ENCODE measurements around the gene PPP1CB.
"Not testable (repeated sequence)": the region's sequence is repeated elsewhere in the genome, so short reads cannot be mapped to it uniquely, and the experiment has no call there.

Gene PPP1CB

DNA sequence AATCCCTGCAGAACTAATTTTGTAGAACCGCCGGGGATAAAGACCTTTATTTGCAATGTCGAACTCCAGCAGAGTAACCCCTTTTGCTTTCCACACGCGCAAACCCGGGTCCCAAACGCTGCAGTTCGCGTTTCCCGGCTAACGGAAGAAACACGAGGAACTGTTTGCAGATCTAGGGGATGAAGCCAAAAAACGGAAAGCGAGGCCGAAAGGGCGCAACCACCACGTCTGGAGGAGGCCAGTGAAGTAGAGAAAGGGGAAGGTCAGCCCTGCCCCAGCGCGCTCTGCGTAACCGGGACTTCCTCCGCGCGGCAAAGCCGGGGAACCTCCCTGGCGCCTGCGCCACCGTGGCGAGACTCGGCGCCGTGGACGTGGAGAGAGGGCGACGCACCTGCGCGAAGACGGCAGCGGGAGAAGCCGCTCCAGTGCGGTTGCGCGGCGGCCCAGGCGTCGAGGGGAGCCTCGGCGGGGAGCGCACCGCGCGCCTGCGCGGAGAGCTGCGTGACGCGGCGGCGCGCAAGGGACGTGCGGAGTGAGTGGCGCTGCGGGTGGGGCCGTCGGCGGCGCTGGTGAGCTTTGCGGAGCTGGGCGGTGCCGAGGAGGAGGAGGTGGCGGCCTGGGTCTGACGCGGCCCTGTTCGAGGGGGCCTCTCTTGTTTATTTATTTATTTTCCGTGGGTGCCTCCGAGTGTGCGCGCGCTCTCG lies at the start of gene PPP1CB:
PPP1CB (plus strand) TSS at position 579 of the 704 bp plus-strand sequence. CDS start 295 bp downstream, outside the sequence.
- DNase-seq: peak; percentile 90

DNA sequence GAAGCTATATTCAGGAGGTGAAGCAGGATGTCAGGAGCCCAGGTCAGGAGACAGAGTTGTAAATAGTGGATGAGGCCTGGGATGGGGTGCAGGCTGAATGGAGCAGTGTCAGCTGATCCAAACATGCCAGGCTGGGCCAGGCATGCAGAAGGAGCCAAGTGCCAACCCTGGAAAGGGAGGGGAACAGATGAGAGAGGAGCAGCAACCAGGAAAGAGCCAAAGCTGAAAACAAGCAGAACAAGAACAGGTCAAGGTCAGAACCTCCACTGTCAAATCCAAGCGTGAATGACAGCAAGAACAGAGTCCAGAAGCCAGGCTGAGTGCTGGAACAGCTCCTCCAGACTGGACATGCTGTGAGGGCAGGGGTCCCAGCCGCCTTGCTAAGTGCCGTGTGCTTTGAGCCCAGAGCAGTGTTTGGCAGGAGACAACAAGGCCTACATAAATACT lies 49.2 kb upstream of the PPP1CB start:
- no peak for DNase-seq

DNA sequence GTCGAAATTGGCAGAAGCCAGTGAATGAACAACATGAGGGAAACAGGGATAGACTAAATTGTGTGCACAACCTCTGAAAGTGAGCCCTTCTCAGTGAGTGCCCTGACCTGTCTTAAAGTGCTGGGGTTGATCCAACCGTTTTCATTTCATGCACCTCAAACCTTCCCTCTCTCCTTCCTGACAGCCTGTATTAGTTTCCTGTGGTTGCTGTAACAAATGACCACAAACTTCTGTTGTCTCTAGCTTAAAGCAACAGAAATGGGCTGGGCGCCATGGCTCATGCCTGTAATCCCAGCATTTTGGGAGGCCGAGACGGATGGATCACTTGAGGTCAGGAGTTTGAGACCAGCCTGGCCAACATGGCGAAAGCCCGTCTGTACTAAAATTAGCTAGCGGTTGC lies 48.8 kb upstream of the PPP1CB start:
- no peak for DNase-seq

DNA sequence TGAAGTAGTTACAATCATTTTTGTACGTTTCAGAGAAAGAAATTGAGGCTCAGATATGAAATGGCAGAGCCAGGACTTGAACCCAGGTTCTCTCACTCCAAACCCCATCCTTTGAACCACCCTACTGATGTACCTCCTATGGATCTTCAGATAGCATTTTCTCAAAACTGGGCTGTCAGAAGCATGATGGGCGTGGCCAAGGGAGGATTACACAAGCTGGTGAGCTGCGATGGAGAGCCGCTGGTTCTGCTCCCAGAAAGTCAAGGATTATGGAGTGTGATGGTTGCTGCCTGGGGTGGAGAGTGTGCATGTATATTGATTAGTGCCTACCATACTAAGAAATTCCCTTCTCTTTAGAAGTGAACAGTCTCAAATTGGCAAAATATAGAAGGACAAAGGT lies 47.0 kb upstream of the PPP1CB start:
- no peak for DNase-seq

DNA sequence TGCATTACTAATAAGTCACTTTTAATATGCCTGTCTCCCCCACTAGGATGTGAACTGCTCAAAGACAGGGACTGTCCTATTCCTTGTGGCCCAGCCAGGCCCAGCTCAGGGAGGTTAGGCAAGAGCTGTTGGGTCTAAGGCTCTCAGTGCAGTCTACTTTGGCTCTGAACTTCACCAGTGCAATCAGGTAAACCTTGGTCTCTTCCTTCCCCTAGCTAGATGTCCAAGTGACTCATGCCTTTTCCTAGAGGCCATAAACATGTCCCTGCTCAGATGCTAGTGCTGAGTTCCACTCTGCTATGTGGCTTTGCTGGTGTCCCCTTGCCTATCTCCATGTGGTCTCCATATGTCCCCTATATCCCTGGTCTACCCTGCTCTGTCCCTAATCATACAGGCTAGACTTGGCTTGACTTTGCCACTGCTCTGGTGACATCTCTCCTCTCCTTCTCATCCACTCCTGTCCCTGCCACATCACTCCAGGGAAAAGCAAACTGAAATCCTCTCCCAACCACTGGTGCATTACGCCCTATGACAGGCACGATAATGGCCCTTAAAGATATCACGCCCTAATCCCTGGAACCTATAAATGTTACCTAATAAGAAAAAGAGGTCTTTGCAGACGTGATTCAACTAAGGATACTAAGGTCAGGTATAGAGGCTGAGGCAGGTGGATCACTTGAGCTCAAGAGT lies 45.7 kb upstream of the PPP1CB start:
- DNase-seq: no peak

DNA sequence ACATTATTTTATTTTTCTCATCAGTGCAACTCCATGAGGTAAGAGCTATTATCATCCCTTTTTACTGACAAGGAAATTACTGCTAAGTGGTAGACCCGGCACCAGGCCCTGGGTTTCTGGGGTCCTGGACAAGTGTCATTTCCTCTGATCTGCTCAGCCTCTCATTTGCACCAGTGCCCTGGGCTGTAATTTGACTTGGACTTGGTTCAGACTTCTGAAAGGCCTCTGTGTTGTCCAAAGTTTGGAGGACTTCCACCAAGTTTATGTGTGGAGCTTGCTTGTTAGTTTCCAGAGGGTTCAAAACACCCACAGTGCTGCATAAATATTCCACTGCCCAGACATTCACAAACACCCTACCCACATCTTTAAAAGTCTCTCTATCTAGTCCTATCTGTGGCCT lies 44.0 kb upstream of the PPP1CB start:
- DNase-seq: no peak

DNA sequence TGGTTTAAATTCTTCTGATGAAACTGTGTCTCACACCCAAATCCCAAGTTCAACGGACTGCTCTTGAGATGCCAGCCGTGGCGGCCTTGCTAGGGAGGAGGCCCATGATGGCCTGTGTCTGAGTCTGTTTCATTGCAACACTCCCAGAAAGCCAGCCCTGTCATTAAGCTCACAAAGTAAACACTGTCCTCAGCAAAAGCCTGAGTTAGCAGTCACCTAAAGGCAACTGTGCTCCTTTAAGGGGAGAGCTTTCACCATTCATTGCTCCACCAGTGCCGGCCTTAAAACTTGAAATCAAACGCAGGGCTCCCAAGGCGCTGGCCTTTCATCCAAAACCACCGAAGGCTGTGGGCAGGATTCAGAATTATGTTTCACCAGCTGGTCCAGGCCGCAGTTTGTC lies 42.5 kb upstream of the PPP1CB start:
- DNase-seq: no peak

DNA sequence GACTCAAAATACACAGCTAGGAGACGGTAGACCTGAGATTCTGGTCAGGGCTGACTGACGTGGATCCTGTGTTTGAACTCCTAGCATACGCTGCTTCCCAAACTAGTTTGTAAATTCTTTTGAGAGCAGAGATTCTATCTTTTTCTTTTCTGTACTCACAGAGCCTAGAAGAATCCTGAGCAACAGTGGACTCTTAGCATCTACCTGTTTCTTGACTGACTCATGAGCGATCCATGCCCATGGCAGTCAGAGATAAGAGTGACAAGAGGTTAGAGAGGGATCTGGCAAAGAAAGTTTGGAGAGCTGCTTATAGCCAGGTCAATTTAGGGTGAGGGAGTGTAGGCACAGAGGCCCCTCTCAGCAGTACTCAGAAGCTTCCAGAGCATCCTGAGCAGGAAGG lies 41.1 kb upstream of the PPP1CB start:
- DNase-seq: no peak

DNA sequence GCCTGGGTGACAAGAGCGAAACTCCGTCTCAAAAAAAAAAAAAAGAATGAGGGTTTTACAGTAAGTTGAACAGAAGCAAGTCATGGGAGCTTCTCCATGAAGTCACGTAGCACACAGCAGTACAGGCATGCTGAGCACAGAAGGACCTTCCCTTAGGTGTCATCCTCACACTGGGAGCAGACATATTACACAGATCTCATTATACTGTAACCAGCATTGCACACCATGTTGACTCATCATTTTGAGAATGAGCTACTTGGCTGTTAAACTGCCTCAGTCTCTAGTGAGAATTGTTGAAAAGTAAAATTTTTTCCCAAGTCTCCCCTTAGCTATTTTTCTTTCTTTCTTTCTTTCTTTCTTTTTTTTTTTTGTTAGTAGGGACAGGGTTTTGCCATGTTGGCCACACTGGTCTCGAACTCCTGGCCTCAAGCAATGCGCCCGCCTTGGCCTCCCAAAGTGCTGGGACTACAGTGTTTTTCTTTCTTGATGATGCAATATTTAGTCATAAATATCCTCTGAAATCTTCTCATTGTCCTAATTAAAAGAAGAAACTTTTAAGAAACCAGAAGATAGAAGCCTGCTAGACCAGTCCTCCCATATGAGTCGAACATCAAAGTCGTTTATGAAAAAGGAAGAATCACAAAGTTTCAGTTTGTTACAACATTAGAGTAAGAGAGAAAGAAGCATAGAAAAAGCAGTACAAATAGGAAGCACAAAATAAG lies 37.9 kb upstream of the PPP1CB start:
- no peak for DNase-seq

DNA sequence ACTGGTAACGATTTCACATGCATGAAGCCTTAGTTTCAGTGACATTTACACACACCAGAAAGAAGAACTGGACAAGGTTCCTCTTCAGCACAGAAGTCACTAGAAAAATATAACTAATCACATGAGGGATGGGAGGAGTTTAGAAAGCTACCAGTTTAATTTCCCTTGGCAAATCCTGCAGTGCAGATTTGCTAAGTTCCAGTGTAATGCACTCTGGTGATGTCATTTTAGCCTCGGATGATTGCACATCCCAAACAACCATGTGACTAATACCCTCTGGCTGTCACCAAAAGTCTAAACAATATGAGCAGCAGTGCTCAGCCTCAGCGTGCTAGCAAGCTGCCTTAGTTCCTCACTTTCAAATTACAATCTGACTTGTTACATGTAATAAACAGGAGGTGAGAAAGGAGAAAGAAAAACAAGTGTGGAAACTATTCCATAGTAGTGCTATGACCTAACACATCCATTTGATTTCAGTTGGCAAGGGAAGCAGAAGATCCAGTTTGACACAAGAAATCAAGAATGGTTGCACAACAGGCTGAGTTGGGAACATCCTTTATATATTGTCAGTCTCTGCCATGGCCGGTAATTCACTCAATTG lies 35.3 kb upstream of the PPP1CB start:
- DNase-seq: no peak

DNA sequence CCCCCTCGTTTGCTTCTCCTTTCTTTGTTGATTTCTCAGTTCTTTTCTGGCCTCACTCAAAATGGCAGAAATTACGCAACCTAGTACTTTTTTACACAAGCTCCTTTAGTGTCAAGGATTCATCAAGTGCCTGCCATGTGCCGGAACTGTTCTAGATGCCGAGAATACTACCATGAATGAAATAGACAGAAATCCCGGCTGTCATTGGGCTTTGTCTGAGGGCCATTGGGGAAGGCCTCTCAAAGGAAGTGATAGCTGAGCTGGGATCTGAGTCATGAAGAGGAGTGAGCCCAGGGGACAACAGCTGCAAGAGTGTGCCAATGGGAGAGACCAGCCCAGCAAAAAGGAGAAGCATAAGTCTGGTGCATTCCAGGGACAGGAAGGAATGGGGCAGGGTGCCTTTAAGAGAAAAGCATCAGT lies 34.3 kb upstream of the PPP1CB start:
- DNase-seq: no peak

DNA sequence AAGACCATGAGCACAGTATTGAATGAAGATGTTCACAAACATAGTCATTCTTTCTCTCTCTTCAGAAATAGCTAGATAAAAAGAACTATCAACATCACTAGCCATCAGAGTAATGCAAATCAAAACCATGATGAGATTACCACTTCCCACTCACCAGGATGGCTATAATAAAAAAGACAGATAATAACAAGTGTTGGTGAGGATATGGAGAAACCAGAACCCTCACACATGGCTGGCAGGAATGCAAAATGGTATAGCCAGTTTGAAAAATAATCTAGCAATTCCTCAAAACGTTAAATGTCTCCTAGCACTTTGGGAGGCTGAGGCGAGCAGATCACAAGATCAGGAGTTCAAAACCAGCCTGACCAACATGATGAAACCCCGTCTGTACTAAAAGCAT lies 31.3 kb upstream of the PPP1CB start:
- no peak for DNase-seq

DNA sequence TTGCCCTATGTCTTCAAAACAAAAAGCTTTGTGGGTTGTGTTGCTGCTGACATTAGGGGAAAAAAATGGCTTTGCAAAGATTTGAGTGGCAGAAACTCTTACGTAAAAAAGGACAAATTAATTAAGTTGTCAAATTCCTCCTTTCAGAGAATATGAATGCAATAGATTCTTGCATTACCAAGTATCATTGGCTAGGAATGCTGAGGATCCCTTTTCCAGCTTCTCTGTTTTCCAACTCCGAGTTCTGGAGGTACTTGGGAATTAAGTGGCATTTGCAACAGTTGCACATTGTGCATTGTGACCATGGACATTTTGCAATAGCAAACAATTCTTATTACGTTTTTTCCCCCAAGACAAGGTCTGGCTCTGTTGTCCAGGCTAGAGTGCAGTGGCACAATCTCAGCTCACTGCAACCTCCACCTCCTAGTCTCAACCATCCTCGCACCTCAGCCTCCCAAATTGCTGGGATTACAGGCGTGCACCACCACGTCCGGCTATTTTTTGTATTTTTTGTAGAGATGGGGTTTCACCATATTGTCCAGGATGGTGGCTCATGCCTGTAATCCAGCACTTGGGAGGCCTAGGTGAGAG lies 29.9 kb upstream of the PPP1CB start:
- no peak for DNase-seq

DNA sequence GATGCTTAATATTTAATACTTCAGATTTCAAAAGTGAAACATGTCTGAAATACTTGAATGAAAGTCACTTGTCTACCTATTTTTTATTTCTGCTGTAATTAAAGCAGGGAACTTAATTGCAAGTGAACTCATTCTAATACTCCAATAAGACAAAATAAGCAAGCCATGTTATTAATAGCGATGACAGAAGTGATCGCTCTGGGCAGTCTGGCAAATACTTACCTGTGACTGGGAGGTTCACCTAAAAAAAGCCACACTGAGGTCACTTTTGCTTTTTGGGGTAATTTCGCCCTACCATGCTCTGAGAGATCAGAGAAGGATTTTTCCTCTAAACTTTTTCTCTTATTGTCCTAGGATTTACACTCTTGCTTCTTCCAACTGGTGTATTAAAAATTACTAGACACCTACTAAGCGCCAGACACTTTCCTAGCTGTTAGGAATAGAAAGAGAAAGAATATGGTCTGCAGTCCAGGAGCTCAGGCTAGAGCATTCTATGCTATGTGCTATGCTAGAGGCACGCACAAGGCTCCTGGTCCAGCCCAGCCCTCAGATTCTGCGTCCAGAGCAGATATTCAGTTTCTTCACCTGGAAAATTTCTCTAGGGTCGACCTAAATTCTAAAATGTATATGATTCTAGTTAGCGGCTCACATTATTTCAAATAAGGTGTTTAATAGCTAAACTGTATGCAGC lies 26.5 kb upstream of the PPP1CB start:
- no peak for DNase-seq

DNA sequence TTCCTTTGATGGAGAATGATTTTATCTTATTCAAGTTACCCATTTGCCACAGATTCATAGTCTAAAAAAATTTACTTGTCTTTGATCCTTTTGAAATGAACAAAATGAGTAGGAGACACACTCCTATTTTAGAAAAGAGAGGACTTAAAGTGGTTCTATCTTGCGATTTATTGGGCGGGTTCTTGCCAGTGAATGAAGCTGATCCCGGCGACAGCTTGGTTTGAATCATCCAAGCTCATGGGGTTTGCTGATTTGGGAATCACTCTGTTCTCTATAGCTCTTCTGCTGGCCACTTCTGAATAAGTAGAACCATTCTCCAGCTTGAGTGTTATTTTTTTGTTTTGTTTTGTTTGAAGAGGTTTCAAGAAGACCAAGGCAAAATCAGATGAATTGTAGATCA lies 25.5 kb upstream of the PPP1CB start:
- no peak for DNase-seq

DNA sequence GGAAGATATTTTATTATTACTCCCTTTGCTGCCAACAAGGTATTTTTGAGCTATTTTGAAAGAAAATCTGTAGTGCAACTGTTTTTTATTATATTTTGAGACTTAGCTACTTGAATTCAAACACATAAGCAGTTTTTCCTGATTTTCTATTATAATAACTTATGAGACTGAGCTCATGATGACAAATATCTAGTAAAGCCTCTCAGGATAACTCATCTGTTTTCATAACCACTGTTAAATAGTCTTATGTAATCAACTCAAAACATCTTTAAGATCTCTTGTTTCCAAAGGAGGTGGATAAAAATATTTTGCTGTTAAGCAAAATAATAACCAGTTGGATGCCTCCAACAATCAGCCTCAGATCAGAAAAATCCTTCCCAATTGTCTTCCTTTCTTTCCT lies 21.9 kb upstream of the PPP1CB start:
- DNase-seq: no peak

DNA sequence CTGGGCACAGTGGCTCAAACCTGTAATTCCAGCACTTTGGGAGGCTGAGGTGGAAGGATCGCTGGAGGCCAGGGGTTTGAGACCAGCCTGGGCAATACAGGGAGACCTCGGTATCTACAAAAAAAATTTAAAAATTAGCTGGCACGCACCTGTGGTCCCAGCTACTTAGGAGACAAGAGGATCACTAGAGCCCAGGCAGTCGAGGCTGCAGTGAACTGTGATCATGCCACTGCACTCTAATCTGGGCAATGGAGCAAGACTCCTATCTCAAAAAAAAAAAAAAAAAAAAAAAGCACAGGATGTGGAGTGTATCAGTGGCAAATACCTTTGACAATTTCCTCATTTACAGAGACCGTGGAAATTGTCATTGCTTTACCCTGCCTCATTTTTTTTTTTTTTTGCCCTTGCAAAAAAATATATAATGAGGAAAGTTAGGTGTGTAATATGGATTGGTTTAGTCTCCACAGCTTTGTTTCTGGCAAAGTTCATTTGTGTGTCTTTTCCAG lies 20.9 kb upstream of the PPP1CB start:
- no peak for DNase-seq

DNA sequence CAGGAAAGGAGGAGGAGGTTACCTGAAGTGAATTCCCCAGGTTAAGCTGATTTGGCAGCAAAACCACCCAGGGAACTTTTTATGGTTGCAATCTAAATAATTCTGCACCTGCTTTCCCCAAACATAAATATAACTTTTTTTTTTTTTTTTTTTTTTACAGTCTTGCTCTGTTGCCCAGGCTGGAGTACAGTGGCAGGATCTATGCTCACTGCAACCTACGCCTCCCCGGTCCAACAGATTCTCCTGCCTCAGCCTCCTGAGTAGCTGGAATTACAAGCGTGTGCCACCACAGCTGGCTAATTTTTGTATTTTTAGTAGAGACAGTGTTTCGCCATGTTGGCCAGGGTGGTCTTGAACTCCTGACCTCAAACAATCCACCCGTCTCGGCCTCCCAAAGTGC lies 16.1 kb upstream of the PPP1CB start:
- DNase-seq: no peak

DNA sequence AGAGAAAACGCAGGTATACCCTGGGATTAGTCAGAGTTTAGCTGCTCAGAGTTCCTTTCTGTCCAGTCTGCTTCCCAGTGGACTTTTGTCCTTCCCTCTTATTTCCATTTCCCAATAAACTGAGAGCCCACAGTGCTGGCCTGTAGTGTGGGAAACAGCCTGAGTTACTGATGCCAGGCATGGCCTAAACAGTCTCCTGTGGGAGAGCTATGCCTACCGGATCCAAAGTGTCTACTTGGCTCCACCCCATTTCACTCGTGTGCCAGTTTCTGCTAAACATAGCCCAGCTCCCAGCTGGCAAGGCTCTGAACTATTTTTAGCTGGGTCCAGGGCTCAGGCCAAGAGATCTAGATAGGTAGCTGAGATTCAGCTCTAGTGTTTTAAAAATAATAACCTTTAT lies 15.6 kb upstream of the PPP1CB start:
- peak; percentile 16 for DNase-seq

DNA sequence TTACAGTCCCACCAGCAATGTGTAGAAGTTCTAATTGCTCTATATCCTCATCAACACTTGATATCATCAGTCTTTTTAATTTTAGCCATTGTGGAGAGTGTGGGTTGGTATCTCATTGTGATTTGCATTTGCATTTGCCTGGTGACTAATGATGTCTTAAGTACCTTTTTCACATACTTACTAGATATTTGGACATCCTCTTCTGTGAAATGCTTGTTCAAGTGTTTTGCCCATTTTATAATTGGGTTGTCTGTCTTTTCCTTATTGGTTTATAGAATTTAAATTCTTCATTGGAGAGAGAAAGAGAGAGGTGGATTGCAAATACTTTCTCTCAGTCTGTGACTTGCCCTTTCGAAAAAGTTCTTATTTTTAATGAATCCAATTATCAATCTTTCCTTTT lies 14.0 kb upstream of the PPP1CB start:
- DNase-seq: no peak

DNA sequence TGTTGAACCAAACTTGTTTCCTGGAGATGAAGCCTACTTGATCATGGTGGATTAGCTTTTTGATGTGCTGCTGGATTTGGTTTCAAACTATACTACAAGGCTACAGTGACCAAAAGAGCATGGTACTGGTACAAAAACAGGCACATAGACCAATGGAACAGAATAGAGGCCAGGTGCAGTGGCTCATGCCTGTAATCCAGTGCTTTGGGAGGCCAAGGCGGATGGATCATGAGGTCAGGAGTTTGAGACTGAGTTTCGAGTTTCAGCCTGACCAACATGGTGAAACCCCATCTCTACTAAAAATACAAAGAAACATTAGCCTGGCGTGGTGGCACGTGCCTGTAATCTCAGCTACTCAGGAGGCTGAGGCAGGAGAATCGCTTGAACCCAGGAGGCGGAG lies 9.0 kb upstream of the PPP1CB start:
- DNase-seq: not testable (repeated sequence)

DNA sequence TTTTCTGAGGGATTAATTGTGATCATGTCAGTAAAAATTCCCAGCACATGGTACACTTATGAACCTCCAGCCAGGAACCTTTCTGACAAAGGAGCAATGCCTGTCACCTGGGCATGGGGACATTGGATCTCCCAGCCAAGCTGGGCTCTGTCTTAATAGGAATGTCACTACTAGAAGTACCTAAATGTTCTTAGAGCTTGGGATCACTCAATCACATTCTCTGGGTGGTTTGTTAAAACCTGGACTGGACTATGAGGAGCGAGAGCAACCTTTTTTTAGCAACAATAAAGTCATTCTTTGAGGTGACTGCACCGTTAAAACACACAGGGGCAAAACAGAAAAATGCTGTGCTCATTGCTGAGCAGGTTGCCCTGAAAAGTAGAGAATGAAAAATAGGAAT lies 6.4 kb upstream of the PPP1CB start:
- DNase-seq: no peak

Data from NCI-H1105 treated with DMSO at 0.1 percent for 48 hours (cell line).